ENCODE measurements around the gene SHISA5. TPM values are rescaled to one million over a fixed set of nuclear protein-coding genes. Genes with fewer than 3 reads are reported as not detected.

SHISA5 gene
- total RNA-seq, 1 donor from 2014 or later: 283 TPM

- Mint-ChIP-seq H3K36me3 (ENCODE audit: low read depth, unreplicated experiment) (peaks cover 15% of the 10 kb centered on the region), H3K4me3 (ENCODE audit: unreplicated experiment) (peak overlapping the region; percentile 11), H3K9me3 (ENCODE audit: unreplicated experiment) (no peaks in the 10 kb centered on the region), H3K4me1 (ENCODE audit: unreplicated experiment) (peaks cover 34% of the 10 kb centered on the region), H3K27ac (ENCODE audit: unreplicated experiment) (peak overlapping the region; percentile 39), H3K27me3 (ENCODE audit: unreplicated experiment) (peaks cover 24% of the 10 kb centered on the region)
- TF ChIP-seq CTCF (IDR thresholded peaks at IDR 0.05; ENCODE audit: unreplicated experiment): no peak
- no peak for DNase-seq (ENCODE audit: low spot score)
Observed at GRCh38 chr3:48426944-48427629, 76.9 kb downstream of the SHISA5 start.

GRCh38 chr3:48426401-48426909, 77.5 kb downstream of the SHISA5 start:
- peaks cover 15% of the 10 kb centered on the region for H3K36me3 Mint-ChIP-seq (ENCODE audit: low read depth, unreplicated experiment)
- no peak overlapping the region for H3K27ac Mint-ChIP-seq (ENCODE audit: unreplicated experiment)
- peaks cover 30% of the 10 kb centered on the region for H3K4me1 Mint-ChIP-seq (ENCODE audit: unreplicated experiment)
- H3K27me3 Mint-ChIP-seq (ENCODE audit: unreplicated experiment): peaks cover 26% of the 10 kb centered on the region
- H3K4me3 Mint-ChIP-seq (ENCODE audit: unreplicated experiment): no peak overlapping the region
- no peak for DNase-seq (ENCODE audit: low spot score)
- H3K9me3 Mint-ChIP-seq (ENCODE audit: unreplicated experiment): no peaks in the 10 kb centered on the region
- no peak for TF ChIP-seq CTCF (IDR thresholded peaks at IDR 0.05; ENCODE audit: unreplicated experiment)

DNA sequence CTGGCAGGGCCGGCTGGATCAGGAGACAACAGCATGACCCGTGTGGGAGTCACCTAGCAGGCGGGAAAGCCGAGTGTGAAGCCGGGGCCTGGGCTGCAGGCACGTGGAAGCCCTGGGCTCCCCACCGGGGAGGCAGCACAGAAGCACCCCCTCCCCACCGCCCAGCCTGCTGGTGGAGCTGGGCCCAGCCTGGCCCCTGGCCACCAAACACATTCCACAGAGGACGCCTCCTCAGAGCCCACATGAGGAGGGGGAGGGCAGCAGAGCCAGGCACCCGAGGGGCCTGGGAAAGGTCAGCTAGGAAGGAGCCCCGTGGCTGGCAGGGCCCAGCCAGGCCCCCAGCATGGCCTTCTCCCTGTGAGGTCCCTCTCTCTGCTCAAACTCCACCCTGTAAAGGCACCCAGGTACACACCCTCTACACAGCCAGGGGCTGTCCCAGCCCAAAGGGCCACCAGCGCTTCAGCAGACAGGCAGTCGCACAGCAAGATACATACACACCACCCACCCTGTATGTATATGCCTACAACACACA, 78.6 kb downstream of the SHISA5 start:
- H3K36me3 Mint-ChIP-seq (ENCODE audit: low read depth, unreplicated experiment): peaks cover 18% of the 10 kb centered on the region
- DNase-seq (ENCODE audit: low spot score): no peak
- H3K27ac Mint-ChIP-seq (ENCODE audit: unreplicated experiment): peak overlapping the region; percentile 49
- H3K9me3 Mint-ChIP-seq (ENCODE audit: unreplicated experiment): no peaks in the 10 kb centered on the region
- peak overlapping the region; percentile 28 for H3K4me3 Mint-ChIP-seq (ENCODE audit: unreplicated experiment)
- H3K4me1 Mint-ChIP-seq (ENCODE audit: unreplicated experiment): peaks cover 24% of the 10 kb centered on the region
- TF ChIP-seq CTCF (IDR thresholded peaks at IDR 0.05; ENCODE audit: unreplicated experiment): no peak
- peaks cover 26% of the 10 kb centered on the region for H3K27me3 Mint-ChIP-seq (ENCODE audit: unreplicated experiment)

GRCh38 chr3:48423883-48424695, 79.9 kb downstream of the SHISA5 start:
- peaks cover 18% of the 10 kb centered on the region for H3K36me3 Mint-ChIP-seq (ENCODE audit: low read depth, unreplicated experiment)
- H3K27me3 Mint-ChIP-seq (ENCODE audit: unreplicated experiment): peaks cover 26% of the 10 kb centered on the region
- no peak for DNase-seq (ENCODE audit: low spot score)
- no peaks in the 10 kb centered on the region for H3K9me3 Mint-ChIP-seq (ENCODE audit: unreplicated experiment)
- no peak overlapping the region for H3K27ac Mint-ChIP-seq (ENCODE audit: unreplicated experiment)
- no peak overlapping the region for H3K4me3 Mint-ChIP-seq (ENCODE audit: unreplicated experiment)
- peaks cover 24% of the 10 kb centered on the region for H3K4me1 Mint-ChIP-seq (ENCODE audit: unreplicated experiment)
- TF ChIP-seq CTCF (IDR thresholded peaks at IDR 0.05; ENCODE audit: unreplicated experiment): no peak

All from endothelial cell (in vitro differentiated cells).